ENCODE data around the gene CRAMP1.

The CRAMP1 gene

DNA sequence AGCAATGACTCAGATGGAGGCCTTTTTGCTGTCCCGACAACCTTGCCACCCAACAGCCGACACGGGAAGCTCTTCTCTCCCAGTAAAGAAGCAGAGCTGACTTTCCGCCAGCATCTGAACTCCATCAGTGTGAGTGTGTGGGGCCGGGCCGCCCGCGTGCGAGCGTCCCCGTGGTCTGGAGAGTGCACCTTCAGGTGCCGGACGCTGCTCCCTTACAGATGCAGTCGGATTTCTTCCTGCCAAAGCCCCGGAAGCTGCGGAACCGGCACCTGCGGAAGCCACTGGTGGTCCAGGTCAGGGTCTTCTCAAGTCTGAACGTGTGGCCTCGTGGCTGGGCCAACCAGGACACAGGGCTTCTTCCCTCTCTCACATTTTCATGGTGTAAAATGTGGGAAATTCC lies 50.4 kb downstream of the CRAMP1 start:
- no peaks in the 10 kb centered on the region for H3K4me1 Mint-ChIP-seq
- TF ChIP-seq, protein P1, sequence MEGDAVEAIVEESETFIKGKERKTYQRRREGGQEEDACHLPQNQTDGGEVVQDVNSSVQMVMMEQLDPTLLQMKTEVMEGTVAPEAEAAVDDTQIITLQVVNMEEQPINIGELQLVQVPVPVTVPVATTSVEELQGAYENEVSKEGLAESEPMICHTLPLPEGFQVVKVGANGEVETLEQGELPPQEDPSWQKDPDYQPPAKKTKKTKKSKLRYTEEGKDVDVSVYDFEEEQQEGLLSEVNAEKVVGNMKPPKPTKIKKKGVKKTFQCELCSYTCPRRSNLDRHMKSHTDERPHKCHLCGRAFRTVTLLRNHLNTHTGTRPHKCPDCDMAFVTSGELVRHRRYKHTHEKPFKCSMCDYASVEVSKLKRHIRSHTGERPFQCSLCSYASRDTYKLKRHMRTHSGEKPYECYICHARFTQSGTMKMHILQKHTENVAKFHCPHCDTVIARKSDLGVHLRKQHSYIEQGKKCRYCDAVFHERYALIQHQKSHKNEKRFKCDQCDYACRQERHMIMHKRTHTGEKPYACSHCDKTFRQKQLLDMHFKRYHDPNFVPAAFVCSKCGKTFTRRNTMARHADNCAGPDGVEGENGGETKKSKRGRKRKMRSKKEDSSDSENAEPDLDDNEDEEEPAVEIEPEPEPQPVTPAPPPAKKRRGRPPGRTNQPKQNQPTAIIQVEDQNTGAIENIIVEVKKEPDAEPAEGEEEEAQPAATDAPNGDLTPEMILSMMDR (IDR thresholded peaks at IDR 0.05; ENCODE audit: unreplicated experiment in 3 of 3) = no peak
- H3K36me3 Mint-ChIP-seq (ENCODE audit: low read depth) = peaks cover 47% of the 10 kb centered on the region

DNA sequence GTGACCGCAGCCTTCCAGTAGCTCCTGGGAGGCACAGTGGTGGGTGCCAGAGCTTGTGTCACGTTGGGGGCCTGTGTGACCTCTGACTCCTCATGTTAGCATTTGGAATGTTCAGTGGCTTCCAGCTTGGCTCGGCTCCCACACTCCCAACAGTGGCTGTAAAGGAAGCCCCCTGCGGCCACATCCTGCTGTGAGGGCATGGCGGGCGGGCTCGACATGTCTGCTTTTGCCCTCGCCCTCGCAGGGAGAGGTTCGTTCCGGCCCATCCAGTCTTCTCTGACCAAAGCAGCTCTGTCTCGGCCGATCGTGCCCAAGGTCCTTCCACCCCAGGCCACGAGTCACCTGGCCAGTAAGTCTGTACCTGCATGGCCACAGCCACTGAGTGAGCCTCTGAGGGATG lies 53.7 kb downstream of the CRAMP1 start:
- no peaks in the 10 kb centered on the region for H3K27me3 Mint-ChIP-seq (ENCODE audit: low read depth)
- no peak overlapping the region for H3K4me3 Mint-ChIP-seq
- TF ChIP-seq, protein P1 (IDR thresholded peaks at IDR 0.05; ENCODE audit: unreplicated experiment in 3 of 3) = no peak
- no peaks in the 10 kb centered on the region for H3K9me3 Mint-ChIP-seq
- no peaks in the 10 kb centered on the region for H3K4me1 Mint-ChIP-seq
- H3K36me3 Mint-ChIP-seq (ENCODE audit: low read depth) = peaks cover 53% of the 10 kb centered on the region
- no peak overlapping the region for H3K27ac Mint-ChIP-seq

More for the DNA sequence above, 50.4 kb downstream of the CRAMP1 start:
- no peaks in the 10 kb centered on the region for H3K9me3 Mint-ChIP-seq
- no peak overlapping the region for H3K4me3 Mint-ChIP-seq
- H3K27ac Mint-ChIP-seq = no peak overlapping the region
- no peaks in the 10 kb centered on the region for H3K27me3 Mint-ChIP-seq (ENCODE audit: low read depth)

DNA sequence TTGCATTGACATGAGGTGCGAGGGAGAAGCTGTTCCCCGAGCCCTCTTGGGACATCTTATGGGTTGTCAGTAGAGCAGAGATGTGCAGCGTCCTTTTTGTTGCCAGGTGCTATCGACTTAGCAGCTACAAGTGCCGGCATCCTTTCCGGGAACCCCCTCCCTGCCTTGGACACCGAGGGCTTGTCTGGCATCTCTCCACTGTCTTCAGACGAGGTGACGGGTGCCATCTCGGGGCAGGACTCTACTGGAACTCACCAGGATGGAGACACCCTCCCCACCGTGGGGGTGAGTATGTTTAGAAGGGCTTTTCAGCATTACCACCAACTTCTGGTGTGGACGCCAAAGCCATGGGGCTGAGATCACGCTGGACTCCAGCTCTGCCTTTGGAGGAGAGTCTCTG lies 54.2 kb downstream of the CRAMP1 start:
- Mint-ChIP-seq H3K4me1 (no peaks in the 10 kb centered on the region), H3K36me3 (ENCODE audit: low read depth) (peaks cover 58% of the 10 kb centered on the region), H3K27ac (no peak overlapping the region), H3K27me3 (ENCODE audit: low read depth) (no peaks in the 10 kb centered on the region), H3K9me3 (no peaks in the 10 kb centered on the region), H3K4me3 (no peak overlapping the region)
- TF ChIP-seq, protein P1 (IDR thresholded peaks at IDR 0.05; ENCODE audit: unreplicated experiment in 3 of 3) = no peak

DNA sequence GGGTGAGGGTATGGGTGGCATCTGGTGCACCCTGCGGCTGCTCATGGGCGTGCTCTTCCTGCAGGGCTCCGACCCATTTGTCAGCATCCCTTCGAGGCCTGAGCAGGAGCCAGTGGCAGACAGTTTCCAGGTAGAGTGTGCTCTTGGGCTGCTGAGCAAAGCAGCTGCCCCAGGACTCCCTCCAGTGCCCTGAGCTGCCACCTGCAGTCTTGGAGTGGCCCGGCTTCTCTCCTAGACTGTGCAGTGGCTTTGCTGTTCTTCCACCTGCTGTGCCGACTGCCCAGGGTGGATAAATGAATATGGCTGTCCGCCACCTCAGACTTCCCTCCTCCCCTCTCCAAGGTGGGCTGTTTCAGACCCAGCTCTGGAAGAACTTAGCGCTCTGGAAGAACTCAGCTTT lies 55.1 kb downstream of the CRAMP1 start:
- TF ChIP-seq, protein P1 (IDR thresholded peaks at IDR 0.05; ENCODE audit: unreplicated experiment in 3 of 3) = no peak
- H3K9me3 Mint-ChIP-seq = no peaks in the 10 kb centered on the region
- no peak overlapping the region for H3K27ac Mint-ChIP-seq

DNA sequence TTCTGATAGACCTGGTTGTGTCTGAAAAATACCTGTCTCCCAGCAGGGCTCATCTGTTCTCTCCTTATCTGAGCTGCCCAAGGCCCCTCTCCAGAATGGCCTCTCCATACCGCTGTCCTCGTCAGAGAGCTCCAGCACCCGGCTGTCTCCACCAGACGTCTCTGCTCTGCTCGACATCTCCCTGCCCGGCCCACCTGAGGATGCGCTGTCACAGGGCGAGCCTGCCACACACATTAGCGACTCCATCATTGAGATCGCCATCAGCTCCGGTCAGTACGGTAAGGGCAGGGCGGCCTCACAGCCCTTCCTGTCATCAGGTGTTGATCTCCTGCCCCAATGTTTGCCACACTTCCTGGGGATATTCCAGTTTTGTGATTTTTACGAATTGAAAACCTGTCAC lies 55.8 kb downstream of the CRAMP1 start:
- no peaks in the 10 kb centered on the region for H3K27me3 Mint-ChIP-seq (ENCODE audit: low read depth)
- H3K9me3 Mint-ChIP-seq = no peaks in the 10 kb centered on the region
- peaks cover 59% of the 10 kb centered on the region for H3K36me3 Mint-ChIP-seq (ENCODE audit: low read depth)
- H3K4me1 Mint-ChIP-seq = no peaks in the 10 kb centered on the region
- H3K27ac Mint-ChIP-seq = no peak overlapping the region
- H3K4me3 Mint-ChIP-seq = no peak overlapping the region
- TF ChIP-seq, protein P1 (IDR thresholded peaks at IDR 0.05; ENCODE audit: unreplicated experiment in 3 of 3) = no peak

More for the DNA sequence above, 55.1 kb downstream of the CRAMP1 start:
- Mint-ChIP-seq H3K36me3 (ENCODE audit: low read depth) (peaks cover 59% of the 10 kb centered on the region), H3K4me3 (no peak overlapping the region), H3K27me3 (ENCODE audit: low read depth) (no peaks in the 10 kb centered on the region), H3K4me1 (no peaks in the 10 kb centered on the region)

DNA sequence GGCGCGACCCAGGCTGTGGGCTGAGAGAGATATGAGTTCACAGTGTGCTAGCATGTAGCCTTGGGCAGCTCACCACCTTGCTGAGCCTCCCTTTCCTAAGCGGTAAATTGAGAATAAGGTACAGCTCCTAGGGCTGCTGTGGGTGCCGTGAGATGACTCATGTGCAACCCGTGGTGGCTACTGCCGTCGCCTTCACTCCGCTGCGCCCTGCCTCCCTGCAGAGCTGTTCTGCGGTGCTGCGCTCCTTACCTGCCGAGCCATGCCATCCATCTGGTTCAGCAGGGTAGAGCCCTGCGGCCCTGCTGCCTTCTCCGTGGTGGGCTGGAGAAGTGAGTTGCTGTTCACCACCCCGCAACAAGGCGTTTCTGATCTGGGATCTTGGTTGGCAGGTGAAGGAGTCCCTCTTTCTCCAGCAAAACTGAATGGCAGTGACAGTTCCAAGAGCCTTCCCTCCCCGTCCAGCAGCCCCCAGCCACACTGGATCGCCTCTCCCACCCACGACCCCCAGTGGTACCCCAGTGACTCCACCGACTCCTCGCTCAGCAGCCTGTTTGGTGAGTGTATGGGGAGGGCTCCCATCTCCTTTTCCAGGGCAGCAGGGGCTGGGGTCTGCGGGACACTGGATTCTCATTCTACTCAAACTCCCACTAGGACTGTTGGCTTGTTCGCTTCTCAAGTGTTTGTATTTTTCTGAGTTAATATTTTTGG lies 56.6 kb downstream of the CRAMP1 start:
- TF ChIP-seq, protein P1 (IDR thresholded peaks at IDR 0.05; ENCODE audit: unreplicated experiment in 3 of 3) = no peak
- Mint-ChIP-seq H3K27me3 (ENCODE audit: low read depth) (no peaks in the 10 kb centered on the region), H3K9me3 (no peaks in the 10 kb centered on the region), H3K4me3 (no peak overlapping the region), H3K36me3 (ENCODE audit: low read depth) (peaks cover 59% of the 10 kb centered on the region), H3K4me1 (no peaks in the 10 kb centered on the region), H3K27ac (no peak overlapping the region)
